Keratinocyte (primary cell): Measurements from ENCODE around the gene AATF. TPM values are rescaled to one million over a fixed set of nuclear protein-coding genes. Genes with fewer than 3 reads are reported as not detected.

Experiments
- DNase-seq: peaks from one replicate; pipeline ENCODE4 v3.0.0-alpha.2; 2011; ENCODE audit warnings: low read depth, missing footprints, low spot score
- FAIRE-seq: peaks from 2 replicates; lab custom pipeline; 2011; peaks lifted over from hg19 to GRCh38; lab: Jason Lieb, UNC
- H2AFZ ChIP-seq: 2 replicates; pipeline ENCODE4 v1.6.0; 2012; ENCODE audit warnings: low read length, control low read depth, inconsistent platforms; ENCODE audit not compliant: control insufficient read depth
- H3K27ac ChIP-seq: 2 replicates; pipeline ENCODE4 v1.5.1; 2011; ENCODE audit warnings: low read length; ENCODE audit not compliant: control insufficient read depth, insufficient read depth
- H3K27me3 ChIP-seq: 3 replicates; pipeline ENCODE4 v1.6.0; 2011; ENCODE audit warnings: low read length; ENCODE audit not compliant: control insufficient read depth, insufficient read depth; ENCODE audit errors: extremely low read depth
- H3K36me3 ChIP-seq, 2 experiments: 2 replicates in 1 of 2; 3 replicates in 1 of 2; pipeline ENCODE4 v1.5.1; 2011; ENCODE audit warnings: low read length in 2 of 2, mild to moderate bottlenecking in 1 of 2; ENCODE audit not compliant: control insufficient read depth in 2 of 2, insufficient read depth in 2 of 2; ENCODE audit errors: extremely low read depth in 1 of 2
- H3K4me1 ChIP-seq: 3 replicates; pipeline ENCODE4 v1.5.1; 2011; ENCODE audit warnings: low read length; ENCODE audit not compliant: control insufficient read depth, insufficient read depth; ENCODE audit errors: extremely low read depth
- H3K4me2 ChIP-seq: 3 replicates; pipeline ENCODE4 v1.6.0; 2011; ENCODE audit warnings: low read depth, low read length; ENCODE audit not compliant: control insufficient read depth, insufficient read depth; ENCODE audit errors: extremely low read depth
- H3K4me3 ChIP-seq, 3 experiments: fragments of 200-600 bp in 1 of 3; sonication (generic) in 1 of 3; 2 replicates in 2 of 3; 3 replicates in 1 of 3; pipeline ENCODE4 v1.5.1; 2011 to 2016; ENCODE audit warnings: low read length in 3 of 3, mild to moderate bottlenecking in 3 of 3, control low read depth in 2 of 3, inconsistent platforms in 1 of 3, low read depth in 1 of 3, mixed read lengths in 1 of 3, mixed run types in 1 of 3, moderate library complexity in 1 of 3; ENCODE audit not compliant: control insufficient read depth in 2 of 3, insufficient read depth in 2 of 3; ENCODE audit errors: extremely low read depth in 1 of 3
- H3K79me2 ChIP-seq: 2 replicates; pipeline ENCODE4 v1.6.0; 2012; ENCODE audit warnings: low read length; ENCODE audit not compliant: control insufficient read depth, insufficient read depth
- H3K9ac ChIP-seq: 3 replicates; pipeline ENCODE4 v1.6.0; 2011; ENCODE audit warnings: low read length; ENCODE audit not compliant: control insufficient read depth, insufficient read depth; ENCODE audit errors: extremely low read depth
- H3K9me1 ChIP-seq: 3 replicates; pipeline ENCODE4 v1.6.0; 2011; ENCODE audit warnings: low read length; ENCODE audit not compliant: control insufficient read depth, insufficient read depth; ENCODE audit errors: extremely low read depth
- H3K9me3 ChIP-seq: 2 replicates; pipeline ENCODE4 v1.5.1; 2012; ENCODE audit warnings: low read depth, low read length; ENCODE audit not compliant: control insufficient read depth
- H4K20me1 ChIP-seq: 3 replicates; pipeline ENCODE4 v1.6.0; 2011; ENCODE audit warnings: low read length; ENCODE audit not compliant: control insufficient read depth, insufficient read depth; ENCODE audit errors: extremely low read depth
- CTCF ChIP-seq, 3 experiments: IDR thresholded peaks in 1 of 3; conservative IDR thresholded peaks in 1 of 3; optimal IDR thresholded peaks in 1 of 3; 2 replicates in 2 of 3; 3 replicates in 1 of 3; pipeline versions ENCODE3 to v1.5.1; 2011; ENCODE audit warnings: low read length in 3 of 3, mild to moderate bottlenecking in 3 of 3, moderate library complexity in 2 of 3, control low read depth in 1 of 3, inconsistent platforms in 1 of 3; ENCODE audit not compliant: insufficient read depth in 2 of 3; ENCODE audit errors: extremely low read depth in 1 of 3
- EZH2 ChIP-seq: IDR thresholded peaks from one replicate; pipeline ENCODE4 v1.6.1; 2012; ENCODE audit warnings: inconsistent platforms, mild to moderate bottlenecking, low read length, moderate library complexity
- dilution Hi-C: fragments of 300-500 bp; cut with MboI; formaldehyde crosslinking; loops from one replicate; pipeline ENCODE4 v1.7.0; 2020; ENCODE audit warnings: low sequenced_read_pairs; ENCODE audit not compliant: extremely low pct_ligation_motif_present
- polyA plus RNA-seq, 5 experiments: library from polyadenylated mRNA; depleted of rRNA in 3 of 5; stranded (reverse) in 3 of 5; stranded (forward) in 1 of 5; unstranded in 1 of 5; fragments of >200 nt; gene quantifications; 1 replicate in 1 of 5; 2 replicates in 3 of 5; 3 replicates in 1 of 5; pipeline versions ENCODE4 v1.2.1 to v1.2.3, GENCODE V29; 2011 to 2012; ENCODE audit warnings: missing spikeins in 2 of 5, low read depth in 1 of 5, low replicate concordance in 1 of 5

AATF gene
- polyA plus RNA-seq, 1 donor (not counting 4 experiments of a cell fraction or from before 2014, with no cell fraction given): 30.4 TPM

- peak overlapping the region; percentile 50 for H3K4me2 ChIP-seq
- H3K4me3 ChIP-seq: peak overlapping the region in 1 of 3 experiments; percentile 23
- no peak overlapping the region for H3K27ac ChIP-seq
- H3K36me3 ChIP-seq: no peaks in the 10 kb centered on the region
- FAIRE-seq (no peak), DNase-seq (no peak)
- H3K9me3 ChIP-seq: no peaks in the 10 kb centered on the region
- dilution Hi-C loops: no loop called here
- peaks cover 43% of the 10 kb centered on the region for H3K4me1 ChIP-seq
- H3K9ac ChIP-seq: peak overlapping the region; percentile 22
- H3K9me1 ChIP-seq: no peaks in the 10 kb centered on the region
- peaks cover 78% of the 10 kb centered on the region for H3K27me3 ChIP-seq
- no peaks in the 10 kb centered on the region for H3K79me2 ChIP-seq
- peak; percentile 87 for TF ChIP-seq EZH2
- TF ChIP-seq CTCF (optimal IDR thresholded peaks at IDR 0.05 in 1 of 3, IDR thresholded peaks at IDR 0.05 in 1 of 3, conservative IDR thresholded peaks at IDR 0.05 in 1 of 3; ENCODE audit: extremely low read depth in 1 of 3, insufficient read depth in 2 of 3, low read length in 3 of 3): no peak
- H4K20me1 ChIP-seq: no peaks in the 10 kb centered on the region
- H2AFZ ChIP-seq: no peak overlapping the region
Observed at GRCh38 chr17:36931697-36932382, 16.9 kb upstream of the AATF start.

- no peak for FAIRE-seq
- TF ChIP-seq CTCF (optimal IDR thresholded peaks at IDR 0.05 in 1 of 3, IDR thresholded peaks at IDR 0.05 in 1 of 3, conservative IDR thresholded peaks at IDR 0.05 in 1 of 3; ENCODE audit: extremely low read depth in 1 of 3, insufficient read depth in 2 of 3, low read length in 3 of 3): no peak
- no peak for TF ChIP-seq EZH2
- H3K9ac ChIP-seq: peak overlapping the region; percentile 22
- peaks cover 83% of the 10 kb centered on the region for H3K27me3 ChIP-seq
- no peaks in the 10 kb centered on the region for H4K20me1 ChIP-seq
- no peak overlapping the region for H2AFZ ChIP-seq
- H3K9me1 ChIP-seq: no peaks in the 10 kb centered on the region
- H3K4me1 ChIP-seq: peaks cover 47% of the 10 kb centered on the region
- H3K79me2 ChIP-seq: peaks cover 1% of the 10 kb centered on the region
- H3K9me3 ChIP-seq: no peaks in the 10 kb centered on the region
- H3K27ac ChIP-seq: no peak overlapping the region
- H3K36me3 ChIP-seq: no peaks in the 10 kb centered on the region
- H3K4me2 ChIP-seq: peak overlapping the region; percentile 50
- dilution Hi-C loops: no loop called here
- no peak for DNase-seq
- peak overlapping the region in 1 of 3 experiments; percentile 23 for H3K4me3 ChIP-seq
Observed at GRCh38 chr17:36932383-36932693, 16.4 kb upstream of the AATF start.
